Measurements from ENCODE around the gene YIF1B.
A peak's percentile ranks its signal among the peaks of the same experiment; 100 is the strongest.
"Not testable (repeated sequence)": the region's sequence is repeated elsewhere in the genome, so short reads cannot be mapped to it uniquely, and the experiment has no call there.

YIF1B gene

DNA sequence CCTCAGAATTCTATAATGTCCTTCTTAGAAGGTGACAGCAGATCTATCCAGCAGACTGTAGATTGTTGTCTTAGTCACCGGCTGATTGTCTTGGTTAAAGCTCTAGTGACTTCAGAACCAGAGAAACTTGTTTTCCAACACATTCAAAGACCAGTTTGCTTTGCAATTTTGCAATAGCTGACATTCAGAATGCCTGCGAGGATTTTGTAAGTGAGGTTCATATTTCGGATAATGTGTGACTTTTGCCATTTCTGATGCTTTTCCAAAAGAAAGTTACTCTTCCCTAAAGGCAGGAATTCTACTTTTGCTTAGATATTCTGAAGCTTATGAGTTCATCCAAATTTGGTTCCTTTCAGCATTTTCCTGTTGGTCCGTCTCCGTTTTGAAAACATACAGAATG is 38.2 kb downstream of the YIF1B start:
- no peak for DNase-seq (ENCODE audit: low read depth, low spot score)

DNA sequence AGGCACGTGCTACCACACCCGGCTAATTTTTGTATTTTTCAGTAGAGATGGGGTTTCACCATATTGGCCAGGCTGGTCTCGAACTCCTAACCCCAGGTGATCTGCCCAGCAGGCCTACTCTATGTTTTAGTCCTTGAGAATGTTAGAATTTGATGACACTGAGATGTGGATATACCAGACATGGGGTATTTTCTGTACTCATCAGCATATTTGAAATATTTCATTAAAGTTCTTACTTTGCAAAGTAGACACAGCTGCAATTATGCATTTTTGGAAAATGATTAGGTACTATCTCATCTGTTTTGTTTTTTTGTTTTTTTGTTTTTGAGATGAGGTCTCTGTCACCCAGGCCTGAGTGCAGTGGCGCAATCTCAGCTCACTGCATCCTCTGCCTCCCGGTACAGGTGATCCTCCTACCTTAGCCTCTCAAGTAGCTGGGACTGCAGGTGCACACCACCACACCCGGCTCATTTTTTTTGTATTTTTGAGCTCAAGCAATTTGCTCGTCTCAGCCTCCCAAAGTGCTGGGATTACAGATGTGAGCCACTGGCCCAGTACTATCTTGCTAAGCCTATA is 38.7 kb downstream of the YIF1B start:
- no peak for DNase-seq (ENCODE audit: low read depth, low spot score)

- DNase-seq (ENCODE audit: low read depth, low spot score) = no peak
Observed at GRCh38 chr19:38274739-38275138, 41.0 kb downstream of the YIF1B start.

DNA sequence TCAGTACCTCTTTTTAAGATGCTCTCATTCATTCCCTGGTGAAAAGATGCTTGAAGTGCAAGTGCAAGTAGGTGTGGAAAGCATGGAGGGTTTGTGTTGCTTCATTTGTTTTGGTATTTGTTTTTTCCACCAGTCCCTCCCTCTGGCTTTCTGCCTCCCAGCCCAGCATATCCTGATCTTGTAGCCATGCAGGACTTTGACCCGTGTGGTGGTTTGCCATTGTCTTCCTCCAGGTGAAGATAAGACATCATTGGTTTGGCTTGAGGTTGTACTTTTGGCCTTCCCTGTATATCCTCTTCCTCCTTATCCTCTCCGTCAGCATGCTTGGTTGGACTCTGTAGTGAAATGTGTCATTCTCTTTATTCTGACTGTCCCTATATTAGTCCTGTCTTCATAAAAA is 42.2 kb downstream of the YIF1B start:
- no peak for DNase-seq (ENCODE audit: low read depth, low spot score)

GRCh38 chr19:38270587-38271167 is 45.1 kb downstream of the YIF1B start:
- no peak for DNase-seq (ENCODE audit: low read depth, low spot score)

DNA sequence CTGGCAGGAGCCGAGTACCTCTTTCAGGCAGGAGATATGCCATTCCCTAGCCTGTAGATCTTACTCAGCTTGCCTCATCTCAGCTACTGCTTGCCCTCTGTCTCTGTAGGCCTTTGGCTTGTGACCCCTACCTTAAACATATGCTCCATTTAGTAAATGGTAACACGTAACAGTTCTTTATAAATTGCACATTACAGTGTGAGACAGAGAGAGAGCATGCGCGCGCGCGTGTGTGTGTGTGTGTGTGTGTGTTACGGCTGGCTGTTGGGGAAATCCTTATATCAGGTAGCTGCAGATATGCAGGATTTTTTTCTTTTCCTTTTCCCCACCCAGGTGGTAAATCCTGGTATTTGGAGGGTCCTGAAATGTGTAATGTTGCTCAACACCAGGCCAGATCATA is 47.2 kb downstream of the YIF1B start:
- no peak for DNase-seq (ENCODE audit: low read depth, low spot score)

DNA sequence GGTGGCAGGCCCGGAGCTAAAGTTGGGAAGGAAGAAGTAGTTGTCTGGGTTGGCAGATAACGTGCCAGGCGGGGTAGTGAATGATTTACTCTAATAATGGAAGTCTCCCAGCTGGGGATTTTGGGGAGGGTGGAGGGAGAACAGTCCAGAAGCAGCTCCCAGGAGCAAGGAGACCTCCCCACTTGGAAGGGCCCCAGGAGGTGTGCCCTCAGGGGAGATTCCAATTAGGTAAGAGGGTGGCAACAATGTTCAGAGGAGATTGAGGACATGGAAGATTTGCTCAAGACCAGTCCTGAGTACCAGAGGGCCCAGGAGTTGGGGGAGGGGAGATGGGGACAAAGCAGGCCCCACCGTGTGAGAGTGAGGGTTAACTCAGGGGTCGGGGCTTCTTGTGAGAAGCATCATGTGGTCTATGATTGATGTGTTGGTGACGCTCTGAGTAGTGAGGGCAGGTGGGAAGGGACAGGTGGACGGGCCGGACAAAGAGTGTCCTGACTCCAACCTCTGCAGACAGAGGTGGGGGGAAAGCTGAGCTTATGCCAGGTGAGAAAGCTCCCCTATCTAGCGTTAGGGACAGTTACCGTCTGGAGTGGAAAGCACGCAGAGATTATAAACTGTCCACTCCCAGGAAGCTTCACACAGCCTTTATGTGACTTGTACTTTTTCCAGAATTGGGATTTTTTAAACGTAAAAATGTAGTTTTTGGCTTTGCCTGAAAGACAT is 47.8 kb downstream of the YIF1B start:
- no peak for DNase-seq (ENCODE audit: low read depth, low spot score)

DNA sequence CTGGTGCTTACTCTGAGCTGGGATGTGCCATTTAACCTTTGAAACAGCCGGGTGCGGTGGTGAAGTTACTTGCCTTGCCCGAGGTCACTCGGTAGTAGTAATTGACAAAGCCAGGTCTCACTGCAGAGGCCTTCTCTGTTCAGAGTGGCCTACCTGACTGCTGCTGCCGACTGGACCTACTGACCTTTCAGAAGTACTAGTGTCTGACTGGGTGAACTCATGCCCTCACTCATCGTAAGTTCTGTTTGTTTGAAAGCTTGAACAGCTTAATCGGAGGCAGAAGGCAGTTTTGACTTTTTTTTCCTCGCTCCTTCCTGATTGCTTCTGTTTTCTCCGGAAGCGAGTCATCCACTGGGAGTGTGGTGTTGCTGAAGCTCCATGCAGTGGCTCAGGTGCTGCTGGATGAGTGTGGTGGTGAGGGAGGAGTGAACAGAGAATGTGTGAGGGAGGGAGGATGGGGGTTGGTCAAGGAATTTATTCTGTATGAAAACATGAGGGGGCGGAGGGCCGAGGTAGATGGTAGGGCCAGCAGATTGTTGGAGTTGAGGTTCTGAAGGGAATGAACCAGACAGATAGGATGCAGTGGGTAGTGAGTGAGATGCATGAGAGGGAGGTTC is 48.7 kb downstream of the YIF1B start:
- DNase-seq (ENCODE audit: low read depth, low spot score) = no peak

DNA sequence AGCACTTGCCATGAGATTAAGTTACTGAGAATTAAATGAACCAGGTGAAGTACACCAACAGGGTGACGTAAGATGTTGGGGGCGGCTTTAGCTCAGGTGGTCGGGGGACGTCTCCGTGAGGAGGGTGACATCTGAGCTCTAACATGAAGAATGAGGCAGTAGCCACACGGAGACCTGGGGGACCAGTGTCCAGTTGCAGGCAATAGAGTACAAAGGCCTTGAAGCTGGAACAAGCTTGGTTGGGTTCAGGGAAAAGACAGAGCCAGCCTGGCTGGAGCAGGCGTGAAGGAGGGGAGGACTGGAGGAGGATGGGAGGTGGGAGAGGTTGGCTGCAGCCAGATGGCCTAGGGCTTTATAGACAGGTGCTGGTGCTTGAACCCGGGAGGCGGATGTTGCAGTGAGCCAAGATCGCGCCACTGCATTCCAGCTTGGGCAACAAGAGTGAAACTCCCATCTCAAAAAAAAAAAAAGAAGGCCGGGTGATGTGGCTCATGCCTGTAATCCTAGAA is 49.8 kb downstream of the YIF1B start:
- no peak for DNase-seq (ENCODE audit: low read depth, low spot score)

GRCh38 chr19:38265213-38265861 is 50.4 kb downstream of the YIF1B start:
- no peak for DNase-seq (ENCODE audit: low read depth, low spot score)

- peak; percentile 4 for DNase-seq (ENCODE audit: low read depth, low spot score)
Observed at GRCh38 chr19:38264486-38265212, 51.1 kb downstream of the YIF1B start, which contains the start of gene SPINT2. Gene SPINT2 (plus strand): TSS chr19:38264573. CDS start chr19:38264893, 320 bp downstream.

DNA sequence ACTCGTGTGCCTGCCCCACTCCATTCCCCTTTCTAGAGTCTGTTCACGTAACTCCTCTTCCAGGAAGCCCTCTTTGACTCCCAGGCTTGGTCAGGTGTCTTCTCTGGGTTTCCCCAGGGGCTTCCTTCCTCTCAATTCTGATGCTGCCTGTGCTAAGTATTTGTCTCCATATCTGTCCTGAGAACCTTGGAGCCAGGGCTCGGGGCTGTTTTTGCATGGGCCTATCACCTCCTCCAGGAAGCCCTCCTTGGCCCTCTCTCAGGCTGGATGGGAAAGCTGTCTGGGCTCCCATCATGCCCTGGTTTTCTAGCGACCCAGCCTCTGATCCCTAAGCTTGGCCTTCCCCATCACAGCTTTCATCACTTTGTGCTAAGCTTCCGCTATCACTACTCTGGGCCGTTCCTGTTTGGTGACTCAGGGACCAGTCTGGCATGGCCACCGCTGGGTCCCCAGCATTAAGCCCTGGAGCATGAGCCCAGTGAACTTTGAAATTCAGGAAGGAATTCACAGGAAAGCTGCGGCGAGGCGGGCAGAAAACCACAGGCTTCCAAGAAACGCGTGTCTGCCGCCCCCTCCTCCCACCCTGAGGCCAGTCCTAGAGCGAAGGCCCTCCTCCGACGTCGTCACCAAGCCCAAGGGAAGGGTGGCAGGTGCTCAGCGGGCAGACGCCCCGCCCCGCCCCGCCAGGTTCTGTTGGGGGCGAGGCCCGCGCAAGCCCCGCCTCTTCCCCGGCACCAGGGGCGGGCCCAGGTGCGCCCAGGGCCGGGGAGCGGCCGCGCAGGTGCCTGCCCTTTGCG is 51.9 kb downstream of the YIF1B start:
- DNase-seq (ENCODE audit: low read depth, low spot score) = peak; percentile 18

GRCh38 chr19:38262585-38263268 is 53.0 kb downstream of the YIF1B start:
- DNase-seq (ENCODE audit: low read depth, low spot score) = no peak

DNA sequence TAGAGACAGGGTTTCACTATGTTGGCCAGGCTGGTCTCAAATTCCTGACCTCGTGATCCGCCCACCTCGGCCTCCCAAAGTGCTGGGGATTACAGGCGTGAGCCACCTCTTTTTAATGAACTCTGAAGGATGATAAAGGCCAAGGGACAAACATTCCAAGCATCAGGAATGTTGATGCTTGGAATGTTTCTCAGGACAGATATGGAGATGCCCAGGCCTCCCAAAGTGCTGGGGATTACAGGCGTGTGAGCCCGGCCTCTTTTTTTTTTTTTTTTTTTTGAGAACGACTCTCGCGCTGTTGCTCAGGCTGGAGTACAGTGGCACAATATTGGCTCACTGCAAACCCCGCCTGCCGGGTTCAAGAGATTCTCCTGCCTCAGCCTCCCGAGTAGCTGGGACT is 53.8 kb downstream of the YIF1B start:
- not testable (repeated sequence) for DNase-seq (ENCODE audit: low read depth, low spot score)

DNA sequence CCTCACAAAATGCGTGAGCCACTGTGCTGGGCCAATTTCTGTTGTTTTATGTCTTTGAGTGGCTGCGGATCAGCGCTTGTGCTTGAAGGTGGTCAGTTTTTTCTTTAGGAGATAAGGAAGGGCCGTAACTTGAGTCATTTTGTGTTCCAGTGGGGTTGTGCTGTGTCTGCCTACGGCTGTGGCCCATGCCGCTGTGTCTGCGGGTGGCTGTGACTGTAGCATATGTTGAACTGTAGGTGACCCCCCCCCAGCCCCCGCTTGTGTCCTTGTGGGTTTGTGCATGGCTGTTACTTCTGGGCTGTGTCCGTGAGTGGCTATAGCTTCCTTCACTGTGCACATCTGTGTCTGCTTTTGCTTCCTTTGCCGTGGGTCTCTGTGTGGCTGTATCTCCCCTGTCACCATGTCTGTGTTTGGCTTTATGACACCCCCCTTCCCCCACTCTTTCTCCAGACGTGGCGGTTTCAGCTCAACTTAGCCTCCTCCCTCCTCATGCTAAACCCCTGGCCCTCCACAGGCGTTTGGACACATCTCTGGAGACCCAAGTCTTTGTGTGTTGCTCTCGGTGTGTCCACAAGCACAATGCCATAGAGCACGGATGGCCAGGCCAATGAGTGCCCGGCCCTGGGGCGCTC is 60.2 kb downstream of the YIF1B start:
- DNase-seq (ENCODE audit: low read depth, low spot score) = no peak

DNA sequence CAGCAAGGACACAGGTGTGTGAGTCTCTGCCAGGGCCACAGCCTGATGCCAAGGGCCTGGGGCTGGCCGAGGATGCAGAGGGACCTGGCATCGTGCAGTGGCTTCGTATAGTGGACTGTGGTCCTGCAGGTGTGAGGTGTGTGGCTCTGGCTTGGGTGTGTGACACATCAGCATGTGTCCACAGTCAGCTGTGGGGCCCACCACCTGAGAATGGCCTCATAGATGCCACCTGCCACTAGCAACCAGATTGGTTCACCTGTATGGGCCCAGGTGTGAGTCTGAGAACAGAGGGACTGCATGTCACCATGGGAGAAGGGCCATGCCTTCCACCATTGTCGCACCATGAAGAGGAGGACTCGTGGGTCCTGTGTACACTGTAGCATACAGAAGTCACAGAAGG is 62.0 kb downstream of the YIF1B start:
- DNase-seq (ENCODE audit: low read depth, low spot score) = no peak

All from activated naive CD8-positive, alpha-beta T cell treated with anti-CD3 and anti-CD28 coated beads, Interleukin-2, amount 50 U/mL, for 16 hours (primary cell).